Ramos (cell line): ENCODE data around the gene TMEM220.

ENCODE experiments used
- in situ Hi-C: fragments of 300-500 bp; cut with MboI; formaldehyde crosslinking; loops from one replicate; pipeline ENCODE4 v1.14.3; 2022; ENCODE audit warnings: low sequenced_read_pairs; ENCODE audit not compliant: unreplicated experiment

The TMEM220 gene

GRCh38 chr17:10729334-10730193 lies at the start of gene TMEM220:
Gene TMEM220 (minus strand): TSS chr17:10730023. CDS start chr17:10729851, 172 bp downstream.
- in situ Hi-C loops, result no loop called here

GRCh38 chr17:10779609-10780008 lies 49.8 kb upstream of the TMEM220 start:
- in situ Hi-C loops, result no loop called here

- in situ Hi-C loops, result no loop called here
Observed at GRCh38 chr17:10777890-10778289, 48.1 kb upstream of the TMEM220 start.

- in situ Hi-C loops, result no loop called here
Observed at GRCh38 chr17:10777131-10777807, 47.4 kb upstream of the TMEM220 start.

- in situ Hi-C loops, result no loop called here
Observed at GRCh38 chr17:10776381-10776780, 46.6 kb upstream of the TMEM220 start.

GRCh38 chr17:10775740-10776356 lies 46.0 kb upstream of the TMEM220 start:
- in situ Hi-C loops, result no loop called here

GRCh38 chr17:10775058-10775457 lies 45.2 kb upstream of the TMEM220 start:
- in situ Hi-C loops, result no loop called here

- in situ Hi-C loops, result no loop called here
Observed at GRCh38 chr17:10773391-10773790, 43.6 kb upstream of the TMEM220 start.

GRCh38 chr17:10772425-10773380 lies 42.9 kb upstream of the TMEM220 start:
- in situ Hi-C loops, result no loop called here

GRCh38 chr17:10771148-10771547 lies 41.3 kb upstream of the TMEM220 start:
- in situ Hi-C loops, result no loop called here

GRCh38 chr17:10769840-10770239 lies 40.0 kb upstream of the TMEM220 start:
- in situ Hi-C loops, result no loop called here

- in situ Hi-C loops, result no loop called here
Observed at GRCh38 chr17:10768750-10769251, 39.0 kb upstream of the TMEM220 start.

GRCh38 chr17:10767232-10767631 lies 37.4 kb upstream of the TMEM220 start:
- in situ Hi-C loops, result no loop called here

- in situ Hi-C loops, result no loop called here
Observed at GRCh38 chr17:10762037-10762436, 32.2 kb upstream of the TMEM220 start.

- in situ Hi-C loops, result no loop called here
Observed at GRCh38 chr17:10761281-10761680, 31.5 kb upstream of the TMEM220 start.

- in situ Hi-C loops, result no loop called here
Observed at GRCh38 chr17:10758062-10758461, 28.2 kb upstream of the TMEM220 start.

- in situ Hi-C loops, result no loop called here
Observed at GRCh38 chr17:10757647-10758046, 27.8 kb upstream of the TMEM220 start.

- in situ Hi-C loops, result no loop called here
Observed at GRCh38 chr17:10757067-10757466, 27.2 kb upstream of the TMEM220 start.

- in situ Hi-C loops, result no loop called here
Observed at GRCh38 chr17:10756619-10757018, 26.8 kb upstream of the TMEM220 start.

- in situ Hi-C loops, result no loop called here
Observed at GRCh38 chr17:10756185-10756584, 26.4 kb upstream of the TMEM220 start.
